ENCODE results near the gene UPB1.

GRCh38 chr22:24517446-24517845, 22.3 kb downstream of the UPB1 start:
- no peak for TF ChIP-seq CTCF (IDR thresholded peaks at IDR 0.05 in 8 of 11, conservative IDR thresholded peaks at IDR 0.05 in 3 of 11)
- no peak for TF ChIP-seq POLR2A (IDR thresholded peaks at IDR 0.05)
- TF ChIP-seq POLR2AphosphoS5 (IDR thresholded peaks at IDR 0.05) = no peak

Measured in spleen (tissue), 7 donors.